Neuronal stem cell (in vitro differentiated cells): ENCODE data around the gene GLOD4.
"Not testable (repeated sequence)": the region's sequence is repeated elsewhere in the genome, so short reads cannot be mapped to it uniquely, and the experiment has no call there.

Experiments used
- DNase-seq: peaks from one replicate; pipeline ENCODE4 v3.0.0-alpha.2; 2013; ENCODE audit warnings: low spot score
- H2AFZ ChIP-seq: one replicate; pipeline ENCODE4 v1.6.1; 2013; ENCODE audit warnings: mild to moderate bottlenecking, low read length, inconsistent platforms
- H2AK5ac ChIP-seq: 2 replicates; pipeline ENCODE4 v1.6.1; 2013; ENCODE audit warnings: low read depth, mild to moderate bottlenecking, inconsistent platforms, low read length, moderate library complexity, mixed read lengths
- H2BK120ac ChIP-seq: 2 replicates; pipeline ENCODE4 v1.6.1; 2013; ENCODE audit warnings: low read depth, mild to moderate bottlenecking, inconsistent platforms, low read length, moderate library complexity, mixed read lengths
- H2BK12ac ChIP-seq: one replicate; pipeline ENCODE4 v1.6.1; 2013; ENCODE audit warnings: low read length, inconsistent platforms
- H2BK15ac ChIP-seq: 2 replicates; pipeline ENCODE4 v1.6.1; 2013; ENCODE audit warnings: mild to moderate bottlenecking, low read length, inconsistent platforms, mixed read lengths
- H2BK5ac ChIP-seq: one replicate; pipeline ENCODE4 v1.6.1; 2013; ENCODE audit warnings: inconsistent platforms, mild to moderate bottlenecking, low read length, moderate library complexity
- H3K14ac ChIP-seq: one replicate; pipeline ENCODE4 v1.6.1; 2013; ENCODE audit warnings: low read length, inconsistent platforms
- H3K18ac ChIP-seq: 2 replicates; pipeline ENCODE4 v1.6.1; 2013; ENCODE audit warnings: low read length, inconsistent platforms
- H3K23ac ChIP-seq: 2 replicates; pipeline ENCODE4 v1.6.1; 2013; ENCODE audit warnings: low read depth, mild to moderate bottlenecking, mixed read lengths, low read length, inconsistent platforms; ENCODE audit not compliant: poor library complexity
- H3K27ac ChIP-seq: replicated peaks from 3 replicates; pipeline ENCODE4 v1.5.1; 2013; ENCODE audit warnings: low read length, inconsistent platforms
- H3K27me3 ChIP-seq, 3 experiments: 2 replicates each; pipeline ENCODE4 v1.6.1; 2013; ENCODE audit warnings: low read length in 3 of 3, mild to moderate bottlenecking in 2 of 3, inconsistent platforms in 1 of 3, low read depth in 1 of 3, mixed read lengths in 1 of 3, moderate library complexity in 1 of 3; ENCODE audit not compliant: control insufficient read depth in 3 of 3, insufficient read depth in 3 of 3
- H3K36me3 ChIP-seq, 2 donors: replicated peaks in 1 of 2; 2 replicates each; pipeline ENCODE4 v1.6.1; 2013; ENCODE audit warnings: low read length in 2 of 2; ENCODE audit not compliant: control insufficient read depth in 2 of 2, insufficient read depth in 2 of 2
- H3K4ac ChIP-seq: 2 replicates; pipeline ENCODE4 v1.6.1; 2013; ENCODE audit warnings: inconsistent platforms, mild to moderate bottlenecking, low read length, moderate library complexity
- H3K4me1 ChIP-seq, 2 donors: 1 replicate in 1 of 2; 2 replicates in 1 of 2; pipeline ENCODE4 v1.6.1; 2013; ENCODE audit warnings: low read length in 2 of 2, low read depth in 1 of 2; ENCODE audit not compliant: control insufficient read depth in 2 of 2, insufficient read depth in 1 of 2
- H3K4me2 ChIP-seq: one replicate; pipeline ENCODE4 v1.6.1; 2013; ENCODE audit warnings: mild to moderate bottlenecking, low read length, inconsistent platforms; ENCODE audit not compliant: insufficient read depth, poor library complexity, severe bottlenecking
- H3K4me3 ChIP-seq, 2 donors: 2 replicates each; pipeline ENCODE4 v1.5.1; 2013; ENCODE audit warnings: low read length in 2 of 2, mild to moderate bottlenecking in 2 of 2, inconsistent platforms in 1 of 2, moderate library complexity in 1 of 2
- H3K79me1 ChIP-seq: one replicate; pipeline ENCODE4 v1.6.1; 2013; ENCODE audit warnings: low read depth, mild to moderate bottlenecking, inconsistent platforms, low read length, moderate library complexity
- H3K9ac ChIP-seq: one replicate; pipeline ENCODE4 v1.6.1; 2013; ENCODE audit warnings: mild to moderate bottlenecking, low read depth, low read length, inconsistent platforms; ENCODE audit not compliant: poor library complexity
- H3K9me3 ChIP-seq, 2 donors: replicated peaks in 1 of 2; 2 replicates each; pipeline versions ENCODE3 to v1.6.1; 2013; ENCODE audit warnings: low read length in 2 of 2, mild to moderate bottlenecking in 2 of 2, inconsistent platforms in 1 of 2, low read depth in 1 of 2, mixed read lengths in 1 of 2, moderate library complexity in 1 of 2; ENCODE audit not compliant: control insufficient read depth in 2 of 2, insufficient read depth in 1 of 2
- H4K8ac ChIP-seq: one replicate; pipeline ENCODE4 v1.6.1; 2013; ENCODE audit warnings: low read depth, mild to moderate bottlenecking, inconsistent platforms, low read length, moderate library complexity
- H4K91ac ChIP-seq: one replicate; pipeline ENCODE4 v1.6.1; 2013; ENCODE audit warnings: low read length, low read depth, mild to moderate bottlenecking, inconsistent platforms; ENCODE audit not compliant: poor library complexity
- WGBS, 2 donors: extraction: QIAGEN DNeasy Blood & Tissue Kit; methylation state at CpG; one replicate each; pipeline ENCODE4 v1.1.7; 2013; ENCODE audit warnings: missing lambda C conversion rate in 2 of 2, mixed read lengths in 1 of 2; ENCODE audit not compliant: insufficient read length in 2 of 2, insufficient replicate concordance in 1 of 2; ENCODE audit errors: extremely low coverage in 2 of 2; 5-methylcytosine and 5-hydroxymethylcytosine counted together

Gene GLOD4

GRCh38 chr17:791829-792228, 9.7 kb upstream of the GLOD4 start:
- Histone ChIP-seq H3K79me1 (peaks cover 4% of the 10 kb centered on the region), H3K4ac (no peak overlapping the region), H2BK120ac (no peak overlapping the region), H2BK15ac (no peak overlapping the region), H2BK5ac (no peak overlapping the region), H3K4me1 (peaks cover 3 to 12% of the 10 kb centered on the region in 2 donors), H3K14ac (no peak overlapping the region), H3K4me3 (no peak overlapping the region), H3K36me3 (peaks cover 31 to 75% of the 10 kb centered on the region in 2 donors), H4K8ac (no peak overlapping the region), H4K91ac (no peak overlapping the region), H3K18ac (no peak overlapping the region), H2BK12ac (no peak overlapping the region), H3K9me3 (no peaks in the 10 kb centered on the region), H3K4me2 (no peak overlapping the region), H2AK5ac (no peak overlapping the region), H2AFZ (no peak overlapping the region), H3K27ac (no peak overlapping the region), H3K23ac (peak overlapping the region; percentile 80), H3K27me3 (no peaks in the 10 kb centered on the region), H3K9ac (no peak overlapping the region)
- WGBS, 2 donors: no CpG with 5 or more reads among the region's 19 CpGs
- no peak for DNase-seq

GRCh38 chr17:790874-791247, 8.8 kb upstream of the GLOD4 start:
- no CpG with 5 or more reads among the region's 12 CpGs for WGBS, 2 donors
- H3K18ac ChIP-seq: not testable (repeated sequence)

DNA sequence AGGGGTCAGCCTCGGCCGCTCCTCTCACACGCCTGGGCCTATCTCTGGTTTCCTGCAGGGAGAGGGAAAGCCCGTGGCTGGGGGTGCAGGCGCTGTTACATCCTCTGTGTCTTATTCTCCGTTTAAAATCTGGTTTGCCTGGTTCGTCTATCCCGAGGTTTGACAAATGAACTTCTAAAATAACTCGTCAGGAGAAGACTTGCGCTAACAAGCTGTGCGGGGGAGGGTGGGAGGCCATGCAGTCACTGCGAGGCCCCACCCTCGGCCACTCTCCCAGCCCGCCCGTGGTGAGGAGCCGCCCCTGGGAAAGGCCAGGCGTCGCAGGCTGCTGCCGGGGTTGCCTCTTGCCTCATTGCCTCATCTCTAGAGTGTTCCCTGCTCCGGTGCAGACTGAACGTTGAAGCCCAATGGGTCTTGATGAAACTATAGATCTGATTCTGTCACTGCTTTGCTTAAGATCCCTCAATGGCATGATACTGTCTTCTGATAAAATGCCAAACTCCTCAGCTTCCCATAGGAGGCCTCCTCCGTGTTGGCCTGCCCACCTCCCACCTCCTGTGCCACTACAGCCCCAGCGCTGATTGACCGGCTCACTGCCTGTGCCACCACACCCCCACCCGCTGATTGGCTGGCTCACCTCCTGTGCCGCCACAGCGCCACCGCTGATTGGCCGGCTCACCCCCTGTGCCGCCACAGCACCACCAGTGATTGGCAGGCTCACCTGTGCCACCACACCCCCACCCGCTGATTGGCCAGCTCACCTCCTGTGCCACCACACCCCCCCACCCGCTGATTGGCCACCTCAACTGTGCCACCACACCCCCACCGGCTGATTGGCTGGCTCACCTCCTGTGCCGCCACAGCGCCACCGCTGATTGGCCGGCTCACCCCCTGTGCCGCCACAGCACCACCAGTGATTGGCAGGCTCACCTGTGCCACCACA, 8.1 kb upstream of the GLOD4 start:
- H3K36me3 ChIP-seq: peaks cover 26 to 75% of the 10 kb centered on the region in 2 donors
- no CpG with 5 or more reads among the region's 38 CpGs for WGBS, 2 donors

More at GRCh38 chr17:790874-791247, 8.8 kb upstream of the GLOD4 start:
- H3K9me3 ChIP-seq, H2BK120ac ChIP-seq, H3K23ac ChIP-seq, H2BK12ac ChIP-seq, H2AFZ ChIP-seq, H3K14ac ChIP-seq, H4K91ac ChIP-seq, H2BK15ac ChIP-seq, H3K27ac ChIP-seq, H2AK5ac ChIP-seq, H3K9ac ChIP-seq, H2BK5ac ChIP-seq, H4K8ac ChIP-seq, H3K27me3 ChIP-seq, DNase-seq, H3K79me1 ChIP-seq, H3K4me2 ChIP-seq, H3K4me3 ChIP-seq, H3K4ac ChIP-seq: not testable (repeated sequence)
- Histone ChIP-seq H3K36me3 (peaks cover 27 to 71% of the 10 kb centered on the region in 2 donors), H3K4me1 (peaks cover 3 to 12% of the 10 kb centered on the region in 2 donors)

GRCh38 chr17:789160-789840, 7.2 kb upstream of the GLOD4 start:
- Histone ChIP-seq H4K91ac (no peak overlapping the region), H2BK5ac (no peak overlapping the region), H3K23ac (no peak overlapping the region), H3K27me3 (no peaks in the 10 kb centered on the region), H2BK120ac (no peak overlapping the region), H2BK12ac (no peak overlapping the region), H3K4me1 (peaks cover 0 to 7% of the 10 kb centered on the region in 2 donors), H3K14ac (no peak overlapping the region), H3K18ac (no peak overlapping the region), H2AK5ac (no peak overlapping the region), H4K8ac (no peak overlapping the region), H3K4me2 (no peak overlapping the region), H3K27ac (no peak overlapping the region), H3K9ac (no peak overlapping the region), H3K4ac (no peak overlapping the region), H3K36me3 (peaks cover 26 to 85% of the 10 kb centered on the region in 2 donors), H3K4me3 (no peak overlapping the region), H3K9me3 (no peaks in the 10 kb centered on the region), H2BK15ac (no peak overlapping the region), H2AFZ (no peak overlapping the region), H3K79me1 (no peaks in the 10 kb centered on the region)
- DNase-seq: no peak
- no CpG with 5 or more reads among the region's 14 CpGs for WGBS, 2 donors

More for the DNA sequence above, 8.1 kb upstream of the GLOD4 start:
- H3K27me3 ChIP-seq, DNase-seq, H3K9me3 ChIP-seq, H2BK120ac ChIP-seq, H3K23ac ChIP-seq, H3K18ac ChIP-seq, H3K9ac ChIP-seq, H2BK5ac ChIP-seq, H2AK5ac ChIP-seq, H3K79me1 ChIP-seq, H4K91ac ChIP-seq, H3K4me2 ChIP-seq, H2BK15ac ChIP-seq, H3K4me3 ChIP-seq, H3K4me1 ChIP-seq, H2BK12ac ChIP-seq, H4K8ac ChIP-seq, H3K14ac ChIP-seq, H3K4ac ChIP-seq, H2AFZ ChIP-seq: not testable (repeated sequence)
- H3K27ac ChIP-seq: peak overlapping the region; percentile 22
